Thyroid gland (tissue), 4 donors: ENCODE measurements around the gene ENOX1.

ENCODE experiments used
- POLR2A ChIP-seq, 2 donors: fragments of 450-650 bp; IDR thresholded peaks; one replicate each; pipeline ENCODE4 v1.6.1; 2017; ENCODE audit warnings: antibody characterized with exemption in 2 of 2, mild to moderate bottlenecking in 2 of 2, moderate library complexity in 1 of 2
- TF ChIP-seq, protein P1 (sequence below), 6 experiments: fragments of 200-600 bp in 3 of 6; fragments of 450-650 bp in 3 of 6; sonication (generic) in 3 of 6; IDR thresholded peaks; one replicate each; pipeline ENCODE4 v1.5.1; 2016 to 2019; ENCODE audit warnings: antibody characterized with exemption in 6 of 6, mild to moderate bottlenecking in 2 of 6, inconsistent platforms in 1 of 6, moderate library complexity in 1 of 6

GRCh38 chr13:43200307-43200706 lies 586.5 kb downstream of the ENOX1 start:
- TF ChIP-seq, protein P1, sequence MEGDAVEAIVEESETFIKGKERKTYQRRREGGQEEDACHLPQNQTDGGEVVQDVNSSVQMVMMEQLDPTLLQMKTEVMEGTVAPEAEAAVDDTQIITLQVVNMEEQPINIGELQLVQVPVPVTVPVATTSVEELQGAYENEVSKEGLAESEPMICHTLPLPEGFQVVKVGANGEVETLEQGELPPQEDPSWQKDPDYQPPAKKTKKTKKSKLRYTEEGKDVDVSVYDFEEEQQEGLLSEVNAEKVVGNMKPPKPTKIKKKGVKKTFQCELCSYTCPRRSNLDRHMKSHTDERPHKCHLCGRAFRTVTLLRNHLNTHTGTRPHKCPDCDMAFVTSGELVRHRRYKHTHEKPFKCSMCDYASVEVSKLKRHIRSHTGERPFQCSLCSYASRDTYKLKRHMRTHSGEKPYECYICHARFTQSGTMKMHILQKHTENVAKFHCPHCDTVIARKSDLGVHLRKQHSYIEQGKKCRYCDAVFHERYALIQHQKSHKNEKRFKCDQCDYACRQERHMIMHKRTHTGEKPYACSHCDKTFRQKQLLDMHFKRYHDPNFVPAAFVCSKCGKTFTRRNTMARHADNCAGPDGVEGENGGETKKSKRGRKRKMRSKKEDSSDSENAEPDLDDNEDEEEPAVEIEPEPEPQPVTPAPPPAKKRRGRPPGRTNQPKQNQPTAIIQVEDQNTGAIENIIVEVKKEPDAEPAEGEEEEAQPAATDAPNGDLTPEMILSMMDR (IDR thresholded peaks at IDR 0.05) = no peak
- TF ChIP-seq POLR2A (IDR thresholded peaks at IDR 0.05) = no peak
